Stimulated activated CD8-positive, alpha-beta memory T cell treated with anti-CD3 and anti-CD28 coated beads, Interleukin-2, amount 100 ng/mL, for 48 hours (primary cell): ENCODE measurements around the gene ITPRIPL2.

ENCODE experiments used
- DNase-seq, 2 donors: peaks; one replicate each; pipeline ENCODE4 v3.0.0-alpha.2; 2020; ENCODE audit warnings: low read depth in 2 of 2

Gene ITPRIPL2

DNA sequence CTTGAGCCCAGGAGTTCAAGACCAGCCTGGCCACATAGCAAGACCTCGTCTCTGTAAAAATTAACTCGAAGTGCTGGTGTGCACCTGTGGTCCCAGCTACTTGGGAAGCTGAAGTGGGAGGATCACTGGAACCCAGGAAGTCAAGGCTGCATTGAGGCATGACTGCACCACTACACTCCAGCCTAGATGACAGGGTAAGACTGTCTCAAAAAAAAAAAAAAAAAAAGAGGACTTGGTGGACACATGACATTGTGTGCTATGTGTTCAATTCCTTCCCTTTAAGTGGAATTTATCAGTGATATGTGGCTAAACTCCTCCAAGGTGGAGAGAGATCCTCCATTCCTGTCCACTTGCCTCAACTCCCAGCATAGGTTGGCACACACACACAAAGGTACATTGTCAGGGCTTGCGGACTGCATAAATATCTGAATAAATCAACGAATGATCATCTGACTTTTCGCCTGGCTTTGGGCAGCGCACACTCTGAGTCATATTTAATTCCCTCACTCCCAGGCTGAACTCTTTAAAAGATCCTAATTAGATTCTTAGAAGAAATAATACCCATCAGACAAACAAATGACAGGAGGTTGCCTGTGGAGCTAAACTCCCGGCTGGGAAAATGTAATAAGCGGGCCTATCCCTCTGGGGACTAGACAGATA is 29.3 kb downstream of the ITPRIPL2 start:
- no peak for DNase-seq

DNA sequence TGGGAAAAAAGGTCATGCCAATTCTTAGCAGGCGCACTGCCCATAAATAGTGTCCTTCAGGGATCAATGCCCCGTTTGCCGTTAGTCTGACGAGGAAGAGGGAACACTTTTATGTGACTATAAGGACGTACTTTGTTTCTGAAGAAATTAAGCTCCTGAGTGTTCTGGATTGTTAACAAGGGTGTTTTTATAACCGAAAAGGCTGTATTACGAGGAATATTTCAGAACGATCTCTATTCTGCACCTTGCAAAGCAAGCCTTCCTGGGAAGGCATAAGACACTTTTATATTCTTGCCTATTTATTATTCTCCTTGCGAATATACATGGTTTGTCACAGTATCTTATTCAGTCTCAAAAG is 29.8 kb downstream of the ITPRIPL2 start:
- DNase-seq, result no peak

DNA sequence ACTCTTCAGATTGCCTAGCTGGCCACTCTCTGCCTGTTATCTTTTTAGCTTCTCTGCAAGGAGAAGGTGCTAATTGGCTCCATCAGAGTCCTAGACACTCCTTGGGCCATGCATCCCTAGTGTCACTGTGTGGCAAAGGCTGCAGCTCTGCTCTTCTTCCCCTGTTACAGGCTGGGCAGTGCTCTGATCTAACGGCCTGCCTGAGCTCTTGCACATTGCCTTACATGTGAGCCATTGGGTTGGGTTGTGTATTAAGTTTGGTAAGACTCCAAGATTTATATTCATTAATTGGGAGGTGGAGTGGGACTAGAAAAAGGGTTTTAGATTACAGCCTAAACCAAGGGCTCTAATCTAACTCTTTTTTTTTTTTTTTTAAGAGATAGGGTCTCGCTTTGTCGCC is 31.2 kb downstream of the ITPRIPL2 start:
- DNase-seq, result no peak

DNA sequence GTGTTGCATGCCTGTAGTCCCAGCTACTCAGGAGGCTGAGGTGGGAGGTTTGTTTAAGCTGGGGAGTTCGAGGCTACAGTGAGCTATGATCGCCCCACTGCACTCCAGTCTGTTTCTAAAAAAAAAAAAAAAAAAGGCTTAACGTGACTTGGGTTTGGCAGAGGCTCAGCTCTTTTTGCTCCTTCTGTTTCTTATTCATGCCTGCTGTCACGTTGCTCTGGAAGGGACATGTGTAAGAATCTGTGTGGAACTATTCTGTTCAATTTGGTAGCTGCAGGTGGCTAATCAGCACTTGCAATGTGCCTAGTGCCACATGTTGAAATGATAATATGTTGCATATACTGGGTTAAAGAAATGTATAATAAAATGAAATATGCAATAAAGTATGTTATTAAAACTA is 33.4 kb downstream of the ITPRIPL2 start:
- no peak for DNase-seq

GRCh38 chr16:19147627-19148026 is 33.9 kb downstream of the ITPRIPL2 start:
- DNase-seq, result no peak

DNA sequence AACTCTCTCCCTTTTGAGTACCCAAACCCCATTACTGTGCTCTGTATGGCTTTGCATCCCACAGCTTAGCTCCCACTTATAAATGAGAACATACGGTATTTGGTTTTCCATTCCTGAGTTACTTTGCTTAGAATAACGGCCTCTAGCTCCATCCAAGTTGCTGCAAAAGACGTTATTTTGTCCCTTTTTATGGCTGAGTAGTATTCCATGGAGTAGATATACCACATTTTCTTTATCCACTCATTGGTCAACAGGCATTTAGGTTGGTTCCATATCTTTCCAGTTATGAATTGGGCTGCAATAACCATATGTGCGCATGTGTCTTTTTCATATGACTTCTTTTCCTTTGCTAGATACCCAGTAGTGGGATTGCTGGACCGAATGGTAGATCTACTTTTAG is 34.4 kb downstream of the ITPRIPL2 start:
- DNase-seq, result no peak

- DNase-seq, result no peak
Observed at GRCh38 chr16:19151310-19151709, 37.5 kb downstream of the ITPRIPL2 start.

- DNase-seq, result no peak
Observed at GRCh38 chr16:19152042-19152441, 38.3 kb downstream of the ITPRIPL2 start.

DNA sequence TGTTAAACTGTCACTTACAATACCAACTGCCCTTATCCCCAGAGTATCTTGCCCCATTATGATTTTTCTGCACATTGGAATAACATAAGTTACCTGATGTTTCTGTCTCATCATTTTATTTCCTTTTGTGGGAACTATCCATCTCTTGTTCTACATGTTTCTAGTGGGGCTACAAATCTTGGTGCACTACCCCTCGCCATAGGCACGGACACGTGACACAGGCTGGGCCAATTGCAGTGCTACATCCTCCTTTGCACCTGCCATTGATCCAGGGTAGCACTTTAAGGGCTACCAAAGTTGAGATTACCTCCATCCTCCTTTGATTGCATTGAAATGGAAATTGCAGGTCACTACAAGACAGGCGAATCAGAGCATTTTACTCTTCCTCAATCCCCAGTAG is 40.1 kb downstream of the ITPRIPL2 start:
- no peak for DNase-seq

DNA sequence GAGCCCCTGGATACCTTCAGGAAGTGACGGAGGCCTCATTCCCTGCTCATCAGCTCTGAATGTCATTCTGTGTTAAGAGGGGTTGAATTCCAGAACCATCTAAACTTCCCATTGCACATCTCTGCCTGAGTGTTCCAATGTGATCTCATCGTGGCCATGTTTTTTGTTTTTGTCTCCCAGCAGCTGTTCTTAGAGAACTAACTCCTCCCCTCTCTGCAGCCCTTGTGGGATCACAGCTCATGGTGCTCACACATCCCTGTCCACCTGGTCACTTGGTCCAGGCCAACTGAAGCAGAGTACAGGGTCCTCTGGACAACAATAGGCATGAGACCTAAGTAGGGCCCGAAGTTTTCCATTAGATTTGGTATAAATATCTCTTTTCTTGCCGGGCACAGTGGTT is 48.3 kb downstream of the ITPRIPL2 start:
- no peak for DNase-seq

- no peak for DNase-seq
Observed at GRCh38 chr16:19163215-19163614, 49.5 kb downstream of the ITPRIPL2 start.

- DNase-seq, result no peak
Observed at GRCh38 chr16:19164285-19164684, 50.5 kb downstream of the ITPRIPL2 start.

GRCh38 chr16:19165101-19165500 is 51.3 kb downstream of the ITPRIPL2 start:
- no peak for DNase-seq

DNA sequence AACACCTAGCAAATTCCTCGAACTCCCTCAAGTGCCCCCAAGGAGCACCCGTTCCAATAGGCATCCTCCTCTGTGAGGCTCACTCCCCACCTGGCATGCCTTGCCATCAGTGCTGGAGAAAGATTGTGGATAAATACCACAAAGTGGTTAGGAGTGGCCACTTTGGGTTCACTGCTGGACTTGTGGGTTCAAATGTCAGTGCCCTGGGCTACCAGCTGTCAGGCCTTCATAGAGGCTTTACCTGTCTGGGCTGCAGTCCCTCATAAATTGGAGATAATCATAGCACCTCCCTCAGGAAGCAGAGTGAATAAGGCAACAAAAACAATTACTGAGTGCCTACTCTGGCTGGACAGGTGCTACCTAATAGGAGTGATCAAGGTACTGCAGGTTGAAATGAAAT is 52.7 kb downstream of the ITPRIPL2 start:
- no peak for DNase-seq

DNA sequence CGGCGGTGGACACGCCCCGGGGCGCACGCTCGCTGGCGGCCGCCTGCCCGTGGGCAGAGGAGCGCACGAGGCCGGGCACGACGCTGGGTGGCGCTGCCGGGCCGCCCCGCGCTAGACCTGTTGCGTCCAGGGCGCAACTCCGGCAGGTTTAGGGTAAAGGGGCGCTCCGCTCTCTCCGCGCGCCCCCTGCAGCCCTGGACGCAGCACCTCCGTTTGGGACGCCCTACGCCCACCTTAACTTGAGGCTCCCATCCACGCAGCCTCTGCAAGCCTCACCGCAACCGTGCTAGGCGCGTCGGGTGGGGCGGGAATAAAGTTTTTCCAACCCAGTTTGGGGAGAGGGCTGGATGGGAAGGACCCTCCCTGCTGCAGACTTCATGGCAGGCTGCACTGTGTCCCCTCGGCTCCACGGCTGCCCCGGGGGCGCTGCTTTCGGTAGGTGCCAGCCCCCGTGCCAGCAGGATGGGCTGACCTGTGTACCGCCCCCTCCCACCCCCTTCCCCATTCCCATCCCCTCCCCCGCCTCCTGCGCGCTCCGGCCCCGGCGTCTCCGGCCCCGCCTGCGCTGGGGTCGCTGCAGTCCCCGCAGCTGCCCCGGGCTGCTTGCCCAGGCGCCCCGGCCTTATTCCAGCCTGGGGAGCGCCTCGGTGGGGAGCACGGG is 54.1 kb downstream of the ITPRIPL2 start, which contains the start of gene SYT17:
Gene SYT17, plus strand, starts transcription at position 531 of the 661 bp plus-strand sequence. CDS start 407 bp downstream, outside the sequence.
- DNase-seq, result peak; percentile 42 to 47

GRCh38 chr16:19168371-19169081 is 54.8 kb downstream of the ITPRIPL2 start:
- DNase-seq, result no peak

DNA sequence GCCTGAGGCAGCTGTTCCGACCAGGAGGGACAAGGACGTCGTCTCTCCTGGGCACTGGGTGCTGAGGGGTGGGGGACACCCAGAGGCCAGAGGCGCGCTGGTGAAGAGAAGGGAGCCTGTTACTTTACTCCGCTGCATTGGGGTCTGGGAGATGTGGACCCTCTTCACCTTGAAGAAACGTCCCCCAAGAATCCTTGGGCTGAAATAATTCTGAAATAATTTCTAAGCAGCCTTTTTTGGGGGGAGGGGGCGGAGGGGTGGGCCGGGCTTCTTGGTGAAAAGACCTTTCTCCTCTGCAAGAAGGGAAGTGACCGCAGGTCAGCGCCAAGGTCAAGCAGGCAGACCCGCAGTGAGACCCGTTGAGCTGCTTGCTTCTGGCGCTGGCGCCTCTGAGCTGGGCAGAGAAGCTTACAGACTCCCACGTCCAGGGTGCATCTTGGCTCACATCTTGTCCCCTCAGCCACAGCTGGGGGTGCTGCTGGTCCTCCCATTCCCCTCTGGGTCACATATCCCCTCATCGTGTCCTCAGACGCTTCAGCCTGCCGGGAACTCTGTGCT is 55.4 kb downstream of the ITPRIPL2 start:
- no peak for DNase-seq

DNA sequence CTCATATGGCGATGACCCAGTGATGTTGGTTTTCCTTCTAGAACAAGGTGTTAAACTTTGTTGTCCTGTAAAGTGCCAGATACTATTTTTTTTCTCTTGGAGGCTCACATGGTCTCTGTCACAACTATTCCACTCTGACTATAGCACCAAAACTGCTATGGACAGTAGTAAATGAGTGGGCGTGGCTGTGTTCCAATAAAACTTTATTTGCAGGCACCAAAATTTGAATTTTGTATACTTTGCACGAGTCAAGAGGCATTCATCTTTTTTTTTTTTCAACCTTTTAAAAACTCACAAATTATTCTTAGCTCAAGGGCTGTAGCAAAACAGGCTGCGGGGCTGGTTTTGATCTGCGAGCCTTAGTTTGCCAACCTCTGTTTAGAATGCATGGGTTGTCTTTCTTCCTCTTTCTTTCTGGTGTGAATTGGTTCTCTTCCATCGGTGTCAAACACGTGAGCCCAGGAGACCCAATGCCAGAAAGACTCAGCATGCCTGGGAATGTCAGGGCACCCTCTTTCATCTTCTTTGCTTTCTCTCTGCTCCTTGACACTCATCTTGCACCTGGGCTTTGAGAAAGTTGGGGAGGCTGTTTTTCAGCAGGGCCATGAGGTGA is 56.4 kb downstream of the ITPRIPL2 start:
- no peak for DNase-seq
